HG02885 (cell line): ENCODE results near the gene CALHM1.

Experiments
- ATAC-seq: cut with Tn5 transposase; IDR thresholded peaks from one replicate; pipeline ENCODE4 v1.9.1; 2021; ENCODE audit warnings: mild to moderate bottlenecking; ENCODE audit not compliant: unreplicated experiment, poor library complexity

The CALHM1 gene

GRCh38 chr10:103457176-103457712 lies 1.5 kb downstream of the CALHM1 start:
- ATAC-seq = no peak

- ATAC-seq = no peak
These were observed 2.5 kb downstream of the CALHM1 start for GRCh38 chr10:103456074-103456660.

- no peak for ATAC-seq
These were observed 3.5 kb downstream of the CALHM1 start for GRCh38 chr10:103455235-103455634.

GRCh38 chr10:103454026-103454425 lies 4.7 kb downstream of the CALHM1 start:
- no peak for ATAC-seq

- no peak for ATAC-seq
These were observed 6.0 kb downstream of the CALHM1 start for GRCh38 chr10:103452506-103453230.

GRCh38 chr10:103451831-103452505 lies 6.7 kb downstream of the CALHM1 start, which contains the start of gene CALHM2:
CALHM2 (minus strand) TSS chr10:103452370; CDS start chr10:103449941, 2,429 bp downstream.
- peak; percentile 68 for ATAC-seq

- ATAC-seq = no peak
These were observed 7.4 kb downstream of the CALHM1 start for GRCh38 chr10:103451091-103451813.

GRCh38 chr10:103450201-103450695 lies 8.5 kb downstream of the CALHM1 start:
- no peak for ATAC-seq

GRCh38 chr10:103449208-103450144 lies 9.2 kb downstream of the CALHM1 start:
- no peak for ATAC-seq

GRCh38 chr10:103448746-103449145 lies 10.0 kb downstream of the CALHM1 start:
- no peak for ATAC-seq

- ATAC-seq = no peak
These were observed 11.5 kb downstream of the CALHM1 start for GRCh38 chr10:103447187-103447586.

- no peak for ATAC-seq
These were observed 12.7 kb downstream of the CALHM1 start for GRCh38 chr10:103445767-103446567.

- ATAC-seq = no peak
These were observed 13.3 kb downstream of the CALHM1 start for GRCh38 chr10:103445366-103445765.

- no peak for ATAC-seq
These were observed 14.2 kb downstream of the CALHM1 start for GRCh38 chr10:103444478-103444877.

GRCh38 chr10:103443475-103444185 lies 15.1 kb downstream of the CALHM1 start:
- ATAC-seq = no peak

GRCh38 chr10:103442031-103442461 lies 16.7 kb downstream of the CALHM1 start:
- ATAC-seq = no peak

GRCh38 chr10:103441611-103442010 lies 17.1 kb downstream of the CALHM1 start:
- ATAC-seq = no peak

- no peak for ATAC-seq
These were observed 17.5 kb downstream of the CALHM1 start for GRCh38 chr10:103441206-103441605.
